Natural killer cell (primary cell): ENCODE results near the gene FKBP15. TPM values are rescaled to one million over a fixed set of nuclear protein-coding genes. Genes with fewer than 3 reads are reported as not detected.
A peak's percentile ranks its signal among the peaks of the same experiment; 100 is the strongest.

Experiments
- ATAC-seq, 3 donors: fragments of 150-1000 bp in 2 of 3; fragments of 200-7000 bp in 1 of 3; cut with Tn5 transposase; 1 replicate in 1 of 3; 2 replicates in 2 of 3; pipeline ENCODE4 v1.10.0; 2021; ENCODE audit warnings: mild to moderate bottlenecking in 2 of 3, moderate library complexity in 2 of 3
- DNase-seq, 2 donors: peaks; one replicate each; pipeline versions ENCODE4 v3.0.0 to v3.0.0-alpha.2; 2013 to 2021; ENCODE audit warnings: mixed read lengths in 1 of 2
- H3K27ac ChIP-seq: one replicate; pipeline ENCODE4 v1.5.1; 2013; ENCODE audit warnings: mild to moderate bottlenecking, low read length
- H3K27me3 ChIP-seq: one replicate; pipeline ENCODE4 v1.6.1; 2013; ENCODE audit warnings: low read length; ENCODE audit not compliant: control insufficient read depth, insufficient read depth
- H3K36me3 ChIP-seq: one replicate; pipeline ENCODE4 v1.6.1; 2013; ENCODE audit warnings: low read length; ENCODE audit not compliant: control insufficient read depth, insufficient read depth
- H3K4me1 ChIP-seq: one replicate; pipeline ENCODE4 v1.6.1; 2013; ENCODE audit warnings: low read length; ENCODE audit not compliant: control insufficient read depth, insufficient read depth
- H3K4me3 ChIP-seq: one replicate; pipeline ENCODE4 v1.5.1; 2013; ENCODE audit warnings: low read length
- H3K9me3 ChIP-seq: one replicate; pipeline ENCODE4 v1.6.1; 2013; ENCODE audit warnings: low read length; ENCODE audit not compliant: control insufficient read depth, insufficient read depth
- H3K27ac Mint-ChIP-seq, 2 donors: one replicate each; pipeline ENCODE4 v1.8.0; 2022; ENCODE audit warnings: mild to moderate bottlenecking in 2 of 2, mixed read lengths in 2 of 2, moderate library complexity in 1 of 2
- H3K27me3 Mint-ChIP-seq, 2 donors: one replicate each; pipeline ENCODE4 v1.8.0; 2022; ENCODE audit warnings: low read depth in 2 of 2, mixed read lengths in 2 of 2
- H3K36me3 Mint-ChIP-seq: one replicate; pipeline ENCODE4 v1.8.0; 2022; ENCODE audit warnings: mixed read lengths
- H3K4me1 Mint-ChIP-seq, 2 donors: one replicate each; pipeline ENCODE4 v1.8.0; 2022; ENCODE audit warnings: mixed read lengths in 2 of 2
- H3K4me3 Mint-ChIP-seq: one replicate; pipeline ENCODE4 v1.8.0; 2022; ENCODE audit warnings: mild to moderate bottlenecking, moderate library complexity, mixed read lengths
- H3K9me3 Mint-ChIP-seq, 2 donors: one replicate each; pipeline ENCODE4 v1.8.0; 2022; ENCODE audit warnings: mixed read lengths in 2 of 2
- WGBS: methylation state at CpG from one replicate; pipeline ENCODE4 v1.1.7; 2013; ENCODE audit warnings: missing lambda C conversion rate; ENCODE audit not compliant: insufficient coverage; 5-methylcytosine and 5-hydroxymethylcytosine counted together
- intact Hi-C: fragments of 100-400 bp; cut with micrococcal nuclease; formaldehyde crosslinking; loops from one replicate; pipeline ENCODE4 v1.14.2; 2022
- total RNA-seq, 4 donors: library from RNA; stranded (reverse); fragments of 120-200 nt in 1 of 4; gene quantifications; one replicate each; pipeline versions ENCODE4 v1.2.3 to v1.2.4, GENCODE V29; 2013 to 2022
- TF ChIP-seq, protein P1 (sequence below): fragments of 200-600 bp; IDR thresholded peaks from one replicate; pipeline ENCODE4 v1.8.0; 2022; ENCODE audit warnings: antibody characterized with exemption

Gene FKBP15
- total RNA-seq, 3 donors from 2014 or later (not counting 1 experiment from before 2014, with no cell fraction given), result 35.0 to 37.9 (median 35.9) TPM

- H3K27me3 ChIP-seq, result no peaks in the 10 kb centered on the region
- TF ChIP-seq, protein P1, sequence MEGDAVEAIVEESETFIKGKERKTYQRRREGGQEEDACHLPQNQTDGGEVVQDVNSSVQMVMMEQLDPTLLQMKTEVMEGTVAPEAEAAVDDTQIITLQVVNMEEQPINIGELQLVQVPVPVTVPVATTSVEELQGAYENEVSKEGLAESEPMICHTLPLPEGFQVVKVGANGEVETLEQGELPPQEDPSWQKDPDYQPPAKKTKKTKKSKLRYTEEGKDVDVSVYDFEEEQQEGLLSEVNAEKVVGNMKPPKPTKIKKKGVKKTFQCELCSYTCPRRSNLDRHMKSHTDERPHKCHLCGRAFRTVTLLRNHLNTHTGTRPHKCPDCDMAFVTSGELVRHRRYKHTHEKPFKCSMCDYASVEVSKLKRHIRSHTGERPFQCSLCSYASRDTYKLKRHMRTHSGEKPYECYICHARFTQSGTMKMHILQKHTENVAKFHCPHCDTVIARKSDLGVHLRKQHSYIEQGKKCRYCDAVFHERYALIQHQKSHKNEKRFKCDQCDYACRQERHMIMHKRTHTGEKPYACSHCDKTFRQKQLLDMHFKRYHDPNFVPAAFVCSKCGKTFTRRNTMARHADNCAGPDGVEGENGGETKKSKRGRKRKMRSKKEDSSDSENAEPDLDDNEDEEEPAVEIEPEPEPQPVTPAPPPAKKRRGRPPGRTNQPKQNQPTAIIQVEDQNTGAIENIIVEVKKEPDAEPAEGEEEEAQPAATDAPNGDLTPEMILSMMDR, result no peak
- H3K27ac Mint-ChIP-seq, result no peak overlapping the region
- 93% methylated on average over 9 of the region's 9 CpGs for WGBS
- DNase-seq (peak in 1 of 2 donors; percentile 13), ATAC-seq (peak; percentile 38 to 76 (median 53))
- no peak overlapping the region for H3K27ac ChIP-seq
- H3K36me3 Mint-ChIP-seq, result peaks cover 21% of the 10 kb centered on the region
- H3K4me1 Mint-ChIP-seq, result no peaks in the 10 kb centered on the region
- H3K9me3 ChIP-seq, result no peaks in the 10 kb centered on the region
- no peak overlapping the region for H3K4me3 ChIP-seq
- no peaks in the 10 kb centered on the region for H3K9me3 Mint-ChIP-seq
- intact Hi-C loops, result no loop called here
- H3K4me1 ChIP-seq, result no peaks in the 10 kb centered on the region
- H3K27me3 Mint-ChIP-seq, result no peaks in the 10 kb centered on the region
- H3K4me3 Mint-ChIP-seq, result no peak overlapping the region
- H3K36me3 ChIP-seq, result peaks cover 86% of the 10 kb centered on the region
These were observed 33.0 kb downstream of the FKBP15 start for GRCh38 chr9:113187929-113188595.

DNA sequence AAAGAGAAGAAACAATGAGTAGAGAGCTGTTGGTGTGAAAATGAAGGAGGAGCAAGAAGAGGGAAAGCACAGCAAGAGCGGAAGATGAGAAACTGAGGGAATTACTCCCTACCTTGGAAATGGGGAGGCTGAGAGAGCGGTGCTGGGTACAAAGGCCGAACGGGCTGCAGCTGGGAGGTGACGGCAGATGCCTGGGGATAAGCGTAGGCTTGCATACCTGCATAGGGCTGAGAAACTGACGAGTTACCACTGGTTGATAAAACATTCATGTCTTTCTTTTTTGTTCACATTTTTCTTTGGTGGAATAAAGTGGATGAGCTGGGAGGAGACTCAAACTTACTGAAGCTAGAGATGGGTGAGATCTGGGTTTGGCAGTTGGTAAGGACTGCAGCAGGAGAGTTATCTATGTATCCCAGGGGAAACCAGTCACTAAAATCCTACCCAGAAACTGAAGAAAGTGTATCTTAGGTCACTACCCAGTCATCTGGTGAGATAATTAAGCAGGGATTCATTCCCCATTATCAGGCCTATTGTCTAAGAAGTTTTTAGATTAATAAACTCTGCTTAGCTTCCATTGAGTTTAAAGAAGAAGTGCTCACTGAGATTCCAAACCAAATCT lies 34.8 kb downstream of the FKBP15 start:
- Mint-ChIP-seq H3K27me3 (no peaks in the 10 kb centered on the region), H3K9me3 (no peaks in the 10 kb centered on the region), H3K36me3 (peaks cover 36% of the 10 kb centered on the region), H3K4me1 (no peaks in the 10 kb centered on the region), H3K27ac (no peak overlapping the region), H3K4me3 (no peak overlapping the region)
- TF ChIP-seq, protein P1, result no peak
- peaks cover 87% of the 10 kb centered on the region for H3K36me3 ChIP-seq
- H3K27me3 ChIP-seq, result no peaks in the 10 kb centered on the region
- intact Hi-C loops, result no loop called here
- H3K9me3 ChIP-seq, result no peaks in the 10 kb centered on the region
- no peak overlapping the region for H3K27ac ChIP-seq
- ATAC-seq, result no peak
- 97% methylated on average over 7 of the region's 7 CpGs for WGBS
- DNase-seq, result no peak
- H3K4me3 ChIP-seq, result no peak overlapping the region
- no peaks in the 10 kb centered on the region for H3K4me1 ChIP-seq

DNA sequence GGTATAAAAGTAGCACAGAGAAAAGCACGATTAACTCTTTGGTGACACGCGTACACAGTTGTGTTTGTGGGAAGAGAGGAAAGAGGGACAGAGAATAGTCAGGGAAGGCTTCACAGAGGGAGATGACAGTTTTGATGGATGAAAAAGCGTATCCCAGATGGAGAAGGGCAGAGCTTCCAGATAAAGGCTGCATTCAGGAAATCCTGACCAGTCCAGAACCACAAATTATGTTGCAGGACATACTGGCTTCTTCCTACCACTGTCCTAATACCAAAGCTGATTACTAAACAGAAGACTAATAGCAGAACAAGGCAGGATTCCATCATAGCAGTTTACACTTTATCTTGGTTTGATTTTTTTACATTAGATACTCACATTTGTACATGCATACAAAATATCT lies 35.8 kb downstream of the FKBP15 start:
- Mint-ChIP-seq H3K27ac (peak overlapping the region in 1 of 2 donors; percentile 46), H3K27me3 (no peaks in the 10 kb centered on the region), H3K9me3 (no peaks in the 10 kb centered on the region), H3K4me3 (no peak overlapping the region), H3K36me3 (peaks cover 38% of the 10 kb centered on the region), H3K4me1 (no peaks in the 10 kb centered on the region)
- DNase-seq (no peak), ATAC-seq (no peak)
- intact Hi-C loops, result no loop called here
- Histone ChIP-seq H3K4me3 (no peak overlapping the region), H3K9me3 (no peaks in the 10 kb centered on the region), H3K27ac (no peak overlapping the region), H3K36me3 (peaks cover 91% of the 10 kb centered on the region), H3K4me1 (no peaks in the 10 kb centered on the region), H3K27me3 (no peaks in the 10 kb centered on the region)
- TF ChIP-seq, protein P1, result no peak
- 99% methylated on average over 4 of the region's 4 CpGs for WGBS
